ENCODE measurements around the gene LTB. TPM values are rescaled to one million over a fixed set of nuclear protein-coding genes. Genes with fewer than 3 reads are reported as not detected.

The LTB gene
- total RNA-seq, 2 donors from 2014 or later, result not detected

DNA sequence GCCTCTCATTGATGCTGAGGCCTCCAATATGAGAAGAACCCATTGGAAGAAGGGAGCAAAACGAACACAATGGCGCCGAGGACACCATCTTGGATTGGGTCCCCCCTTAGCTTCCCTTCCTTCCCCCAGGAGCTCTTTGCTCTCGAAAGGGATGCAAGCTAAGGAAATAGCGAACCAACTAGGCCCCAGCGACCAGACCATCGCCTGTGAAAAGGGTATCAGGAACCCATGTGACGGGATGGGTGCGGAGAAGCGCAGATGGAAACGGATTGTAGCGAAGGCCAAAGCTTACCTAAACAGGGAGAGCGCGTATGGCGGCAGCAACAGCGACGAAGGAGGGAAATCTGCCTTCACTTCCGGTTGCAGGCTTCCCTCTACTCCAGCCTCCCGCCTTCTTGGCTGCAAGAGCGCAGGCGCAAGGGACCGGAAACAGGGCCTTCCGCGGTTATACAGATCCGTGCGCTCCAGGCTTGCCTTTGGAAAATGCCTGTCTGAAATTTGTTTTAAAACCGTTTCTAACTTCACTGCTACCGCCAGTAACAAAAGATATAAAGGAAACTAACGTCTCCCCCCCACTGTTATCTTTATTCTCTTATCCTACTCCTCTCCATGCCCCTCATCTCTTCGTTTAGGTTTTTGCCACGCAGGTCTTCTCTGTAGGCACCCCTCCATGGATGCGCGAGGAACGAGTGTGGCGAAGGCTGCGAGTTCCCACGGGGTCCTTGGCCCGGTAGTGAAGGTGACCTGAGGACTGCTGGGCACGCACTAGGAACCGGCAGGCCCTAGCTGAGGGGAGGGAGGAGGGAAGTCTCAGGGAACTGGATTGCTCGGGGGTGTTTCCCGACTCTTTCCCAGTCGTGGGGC, 40.3 kb downstream of the LTB start, which contains the start of gene DDX39B:
TSS of gene DDX39B (minus strand) at position 346 of the 864 bp plus-strand sequence. CDS start 1,471 bp downstream, outside the sequence.
- H3K4me1 ChIP-seq, result peaks cover 0 to 36% of the 10 kb centered on the region in 2 donors
- H3K36me3 ChIP-seq, result peaks cover 36% of the 10 kb centered on the region

DNA sequence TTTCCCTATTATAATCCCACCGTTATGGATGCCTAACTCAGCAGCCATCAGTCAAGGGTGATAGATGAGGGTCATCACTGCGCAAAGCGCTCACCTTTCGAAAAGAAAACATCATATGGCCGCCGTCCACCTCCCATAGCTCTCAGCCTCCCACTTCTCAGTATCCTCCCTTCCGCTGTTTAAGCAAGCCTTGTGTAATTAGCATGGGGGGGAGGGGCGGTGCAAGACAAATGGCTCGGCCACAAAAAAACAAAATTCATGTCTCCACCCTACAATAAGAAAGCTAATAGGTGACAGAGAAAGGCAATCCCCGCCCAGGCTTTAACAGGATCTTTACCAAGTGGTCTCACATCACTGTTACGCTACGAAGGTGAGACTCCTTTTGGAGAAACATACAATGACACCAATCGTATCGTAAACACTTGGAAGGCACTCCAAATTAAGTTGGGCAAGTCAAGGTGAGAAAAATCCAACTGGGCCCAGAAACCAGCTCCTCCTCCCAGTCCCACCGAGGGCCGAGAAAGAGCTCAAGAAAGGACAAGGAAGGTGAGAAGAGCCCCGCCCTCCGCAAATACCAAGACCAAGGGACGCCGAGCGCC, 41.1 kb downstream of the LTB start:
- Histone ChIP-seq H3K27me3 (no peaks in the 10 kb centered on the region), H3K4me1 (peaks cover 0 to 32% of the 10 kb centered on the region in 2 donors), H3K9me3 (no peaks in the 10 kb centered on the region), H3K4me3 (peak overlapping the region; percentile 60 to 80), H3K27ac (peak overlapping the region; percentile 96 to 97), H3K36me3 (peaks cover 43% of the 10 kb centered on the region)
- DNase-seq (ENCODE audit: low spot score), result no peak
- TF ChIP-seq CTCF (IDR thresholded peaks at IDR 0.05), result no peak

More for the DNA sequence above, 40.3 kb downstream of the LTB start, which contains the start of gene DDX39B:
- H3K4me3 ChIP-seq, result peak within 1 kb of the TSS; percentile 60 to 80
- TF ChIP-seq CTCF (IDR thresholded peaks at IDR 0.05), result no peak
- H3K9me3 ChIP-seq, result no peaks in the 10 kb centered on the region
- H3K27ac ChIP-seq, result peak within 1 kb of the TSS; percentile 96 to 97
- no peaks in the 10 kb centered on the region for H3K27me3 ChIP-seq
- DNase-seq (ENCODE audit: low spot score), result peak; percentile 96

- Histone ChIP-seq H3K27me3 (no peaks in the 10 kb centered on the region), H3K4me3 (peak overlapping the region; percentile 60 to 80), H3K4me1 (peaks cover 0 to 32% of the 10 kb centered on the region in 2 donors), H3K27ac (peak overlapping the region; percentile 96 to 97), H3K9me3 (no peaks in the 10 kb centered on the region), H3K36me3 (peaks cover 48% of the 10 kb centered on the region)
- no peak for DNase-seq (ENCODE audit: low spot score)
- TF ChIP-seq CTCF (IDR thresholded peaks at IDR 0.05), result no peak
Observed at GRCh38 chr6:31540640-31541039, 41.6 kb downstream of the LTB start.

- Histone ChIP-seq H3K36me3 (peaks cover 66% of the 10 kb centered on the region), H3K27me3 (no peaks in the 10 kb centered on the region), H3K27ac (peak overlapping the region in 1 of 2 donors; percentile 97), H3K4me1 (peaks cover 0 to 32% of the 10 kb centered on the region in 2 donors), H3K9me3 (no peaks in the 10 kb centered on the region), H3K4me3 (no peak overlapping the region)
- DNase-seq (ENCODE audit: low spot score), result no peak
- no peak for TF ChIP-seq CTCF (IDR thresholded peaks at IDR 0.05)
Observed at GRCh38 chr6:31538805-31539400, 43.3 kb downstream of the LTB start.

DNA sequence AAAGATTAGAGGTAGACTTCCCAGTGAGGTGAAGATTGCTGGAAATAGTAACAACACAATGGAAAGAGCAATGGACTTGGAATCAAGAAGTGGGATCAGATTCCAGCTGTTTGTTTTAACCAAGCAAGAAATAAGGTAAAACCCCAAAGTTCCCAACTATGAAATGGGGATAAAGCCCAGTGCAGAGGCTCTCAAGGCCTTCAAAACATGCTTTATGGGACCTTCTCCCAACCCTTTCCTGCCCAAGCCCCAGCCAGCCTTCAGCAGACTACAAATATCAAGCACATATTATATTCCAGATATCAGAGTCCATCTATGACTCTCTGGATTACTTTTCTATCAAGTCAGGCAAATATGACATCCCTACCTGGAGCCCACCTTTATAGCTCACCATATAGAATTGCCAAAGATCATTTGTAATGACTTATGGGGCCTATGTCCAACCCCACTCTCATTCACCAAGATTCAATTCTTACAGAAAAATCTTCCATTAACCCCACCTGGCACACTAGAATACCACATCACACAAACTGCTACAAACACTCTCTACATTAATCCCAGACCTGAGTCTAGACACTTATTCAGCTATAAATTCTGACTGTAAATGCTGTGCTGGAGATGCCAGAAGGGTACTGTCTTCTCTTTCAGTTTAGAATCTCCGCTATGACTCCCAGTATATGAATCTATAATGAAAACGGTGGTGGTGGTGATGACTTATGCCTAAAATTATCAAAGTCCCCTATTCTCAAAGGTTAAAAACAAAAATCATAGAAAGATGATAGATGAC, 46.5 kb downstream of the LTB start:
- no peak for TF ChIP-seq CTCF (IDR thresholded peaks at IDR 0.05)

More for the DNA sequence above, 46.5 kb downstream of the LTB start:
- no peaks in the 10 kb centered on the region for H3K27me3 ChIP-seq
- H3K4me3 ChIP-seq, result no peak overlapping the region
- H3K36me3 ChIP-seq, result peaks cover 97% of the 10 kb centered on the region
- no peaks in the 10 kb centered on the region for H3K9me3 ChIP-seq
- H3K4me1 ChIP-seq, result peaks cover 0 to 24% of the 10 kb centered on the region in 2 donors
- DNase-seq (ENCODE audit: low spot score), result no peak
- H3K27ac ChIP-seq, result no peak overlapping the region

Data from right atrium auricular region (tissue), 2 donors.